OCI-LY3 (cell line): Measurements from ENCODE around the gene TIMM10.

ENCODE experiments used
- EZH2phosphoT487 ChIP-seq: fragments of 200-600 bp; shearing (Covaris generic); IDR thresholded peaks from 2 replicates; pipeline ENCODE4 v1.6.1; 2018; ENCODE audit warnings: antibody characterized with exemption, mixed run types, low read depth
- TF ChIP-seq, protein P1 (sequence below): fragments of 200-600, 300-600 bp; sonication (generic); IDR thresholded peaks from 2 replicates; pipeline ENCODE4 v1.5.1; 2014; ENCODE audit warnings: antibody characterized with exemption, low read length, low read depth

- TF ChIP-seq, protein P1, sequence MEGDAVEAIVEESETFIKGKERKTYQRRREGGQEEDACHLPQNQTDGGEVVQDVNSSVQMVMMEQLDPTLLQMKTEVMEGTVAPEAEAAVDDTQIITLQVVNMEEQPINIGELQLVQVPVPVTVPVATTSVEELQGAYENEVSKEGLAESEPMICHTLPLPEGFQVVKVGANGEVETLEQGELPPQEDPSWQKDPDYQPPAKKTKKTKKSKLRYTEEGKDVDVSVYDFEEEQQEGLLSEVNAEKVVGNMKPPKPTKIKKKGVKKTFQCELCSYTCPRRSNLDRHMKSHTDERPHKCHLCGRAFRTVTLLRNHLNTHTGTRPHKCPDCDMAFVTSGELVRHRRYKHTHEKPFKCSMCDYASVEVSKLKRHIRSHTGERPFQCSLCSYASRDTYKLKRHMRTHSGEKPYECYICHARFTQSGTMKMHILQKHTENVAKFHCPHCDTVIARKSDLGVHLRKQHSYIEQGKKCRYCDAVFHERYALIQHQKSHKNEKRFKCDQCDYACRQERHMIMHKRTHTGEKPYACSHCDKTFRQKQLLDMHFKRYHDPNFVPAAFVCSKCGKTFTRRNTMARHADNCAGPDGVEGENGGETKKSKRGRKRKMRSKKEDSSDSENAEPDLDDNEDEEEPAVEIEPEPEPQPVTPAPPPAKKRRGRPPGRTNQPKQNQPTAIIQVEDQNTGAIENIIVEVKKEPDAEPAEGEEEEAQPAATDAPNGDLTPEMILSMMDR: no peak
- TF ChIP-seq EZH2phosphoT487: no peak
Measured at GRCh38 chr11:57490456-57491248, 39.9 kb downstream of the TIMM10 start.
